ENCODE data around the gene ZFYVE28.
"Not testable (repeated sequence)": the region's sequence is repeated elsewhere in the genome, so short reads cannot be mapped to it uniquely, and the experiment has no call there.

The ZFYVE28 gene

GRCh38 chr4:2417765-2418649, at the start of gene ZFYVE28:
Gene ZFYVE28 (minus strand): TSS chr4:2418645. CDS start chr4:2418323, 322 bp downstream.
- Mint-ChIP-seq H3K27ac (peak within 1 kb of the TSS; percentile 83), H3K4me1 (peaks cover 42% of the 10 kb centered on the region), H3K4me3 (peak within 1 kb of the TSS; percentile 98), H3K36me3 (no peaks in the 10 kb centered on the region), H3K27me3 (peaks cover 12% of the 10 kb centered on the region), H3K9me3 (no peaks in the 10 kb centered on the region)

- not testable (repeated sequence) for H3K27me3 Mint-ChIP-seq, H3K27ac Mint-ChIP-seq, H3K36me3 Mint-ChIP-seq, H3K9me3 Mint-ChIP-seq
- Mint-ChIP-seq H3K4me3 (peak overlapping the region; percentile 16), H3K4me1 (peaks cover 26% of the 10 kb centered on the region)
These were observed 47.1 kb upstream of the ZFYVE28 start for GRCh38 chr4:2465544-2465943.

- Mint-ChIP-seq H3K9me3 (no peaks in the 10 kb centered on the region), H3K4me3 (no peak overlapping the region), H3K4me1 (peaks cover 23% of the 10 kb centered on the region), H3K27me3 (peaks cover 2% of the 10 kb centered on the region), H3K27ac (no peak overlapping the region), H3K36me3 (no peaks in the 10 kb centered on the region)
These were observed 46.6 kb upstream of the ZFYVE28 start for GRCh38 chr4:2465032-2465431.

DNA sequence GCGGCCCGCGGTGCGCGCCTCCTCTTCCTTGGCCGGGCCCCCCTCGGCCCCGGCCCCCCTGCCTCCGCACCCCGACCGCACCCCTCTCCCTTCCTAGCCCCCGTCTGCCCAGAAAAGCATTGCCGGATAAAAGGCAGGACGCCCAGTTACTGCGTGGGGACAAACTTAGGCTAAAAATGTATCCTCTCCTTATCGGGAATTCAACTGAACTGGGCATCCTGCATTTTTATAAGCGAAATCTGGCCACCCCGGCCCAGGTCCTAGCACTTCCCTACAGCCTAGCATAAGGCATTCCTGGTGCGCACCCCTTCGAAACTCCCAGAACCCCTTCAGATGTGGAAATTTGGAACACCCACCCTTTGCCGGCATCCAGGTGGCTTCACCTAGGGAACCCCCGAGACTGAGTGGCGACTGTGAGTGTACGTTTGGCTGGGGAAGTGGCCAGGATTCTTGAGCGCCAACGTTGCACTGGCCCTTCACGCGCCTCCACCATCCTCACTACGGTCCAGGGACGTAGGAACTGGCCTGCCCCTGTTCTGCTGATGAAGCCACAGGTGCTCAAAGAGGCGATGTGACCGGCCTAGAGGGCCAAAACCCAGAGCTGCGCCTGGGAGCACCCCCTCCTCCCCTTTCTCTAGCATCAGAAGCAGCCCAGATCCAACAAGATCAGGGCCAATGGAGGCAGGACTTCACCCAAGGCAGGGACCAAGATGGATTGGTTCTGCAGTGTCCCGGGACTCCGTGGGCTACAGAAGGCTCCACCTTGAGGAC, 44.7 kb upstream of the ZFYVE28 start:
- H3K36me3 Mint-ChIP-seq = no peaks in the 10 kb centered on the region
- peak overlapping the region; percentile 68 for H3K4me3 Mint-ChIP-seq
- H3K27ac Mint-ChIP-seq = no peak overlapping the region
- H3K4me1 Mint-ChIP-seq = peaks cover 22% of the 10 kb centered on the region
- H3K9me3 Mint-ChIP-seq = no peaks in the 10 kb centered on the region
- H3K27me3 Mint-ChIP-seq = peaks cover 2% of the 10 kb centered on the region

- H3K4me3 Mint-ChIP-seq = peak overlapping the region; percentile 85
- H3K36me3 Mint-ChIP-seq = no peaks in the 10 kb centered on the region
- peaks cover 20% of the 10 kb centered on the region for H3K4me1 Mint-ChIP-seq
- H3K27ac Mint-ChIP-seq = no peak overlapping the region
- H3K27me3 Mint-ChIP-seq = peaks cover 2% of the 10 kb centered on the region
- H3K9me3 Mint-ChIP-seq = no peaks in the 10 kb centered on the region
These were observed 44.0 kb upstream of the ZFYVE28 start for GRCh38 chr4:2462218-2462991.

DNA sequence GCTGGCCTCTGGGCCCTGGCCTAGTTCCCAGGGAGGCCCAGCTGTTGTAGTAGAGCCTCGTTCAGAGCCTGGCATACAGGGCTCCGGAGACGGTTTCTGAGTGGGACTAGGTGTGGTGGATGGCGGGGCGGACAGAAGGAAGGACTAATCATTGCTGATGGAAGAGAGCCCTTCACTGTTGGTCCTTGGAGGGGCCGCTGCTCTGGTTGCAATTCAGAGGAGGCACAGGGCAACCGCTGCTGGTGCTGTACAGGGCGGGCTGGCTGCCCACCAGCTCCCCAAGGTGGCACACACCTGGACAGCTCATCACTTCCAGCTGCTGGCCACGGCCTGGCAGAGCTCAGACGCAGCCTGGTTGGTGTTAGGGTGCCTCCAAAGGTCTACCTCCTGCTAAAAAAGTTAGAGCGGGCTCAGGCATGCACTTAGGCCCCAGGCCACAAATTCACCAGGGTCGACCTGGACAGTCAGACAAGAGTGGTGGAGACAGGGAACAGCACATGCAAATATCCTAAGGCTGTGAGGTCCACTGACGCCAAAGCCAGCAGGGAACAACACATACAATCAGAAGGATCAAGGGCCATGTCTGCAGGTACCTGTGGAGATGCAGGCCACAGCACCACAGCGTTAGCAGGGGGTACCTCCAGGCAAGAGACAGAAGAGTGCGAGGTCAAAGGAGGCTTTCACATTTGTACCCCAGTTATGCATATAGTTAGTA, 43.0 kb upstream of the ZFYVE28 start:
- H3K27ac Mint-ChIP-seq = no peak overlapping the region

GRCh38 chr4:2459589-2460349, 41.3 kb upstream of the ZFYVE28 start:
- no peak overlapping the region for H3K4me3 Mint-ChIP-seq
- H3K27me3 Mint-ChIP-seq = peaks cover 2% of the 10 kb centered on the region
- no peaks in the 10 kb centered on the region for H3K9me3 Mint-ChIP-seq
- H3K36me3 Mint-ChIP-seq = no peaks in the 10 kb centered on the region
- H3K27ac Mint-ChIP-seq = peak overlapping the region; percentile 46
- H3K4me1 Mint-ChIP-seq = peaks cover 13% of the 10 kb centered on the region

More for the DNA sequence above, 43.0 kb upstream of the ZFYVE28 start:
- Mint-ChIP-seq H3K9me3 (no peaks in the 10 kb centered on the region), H3K36me3 (no peaks in the 10 kb centered on the region), H3K27me3 (peaks cover 2% of the 10 kb centered on the region), H3K4me3 (peak overlapping the region; percentile 85), H3K4me1 (peaks cover 13% of the 10 kb centered on the region)

DNA sequence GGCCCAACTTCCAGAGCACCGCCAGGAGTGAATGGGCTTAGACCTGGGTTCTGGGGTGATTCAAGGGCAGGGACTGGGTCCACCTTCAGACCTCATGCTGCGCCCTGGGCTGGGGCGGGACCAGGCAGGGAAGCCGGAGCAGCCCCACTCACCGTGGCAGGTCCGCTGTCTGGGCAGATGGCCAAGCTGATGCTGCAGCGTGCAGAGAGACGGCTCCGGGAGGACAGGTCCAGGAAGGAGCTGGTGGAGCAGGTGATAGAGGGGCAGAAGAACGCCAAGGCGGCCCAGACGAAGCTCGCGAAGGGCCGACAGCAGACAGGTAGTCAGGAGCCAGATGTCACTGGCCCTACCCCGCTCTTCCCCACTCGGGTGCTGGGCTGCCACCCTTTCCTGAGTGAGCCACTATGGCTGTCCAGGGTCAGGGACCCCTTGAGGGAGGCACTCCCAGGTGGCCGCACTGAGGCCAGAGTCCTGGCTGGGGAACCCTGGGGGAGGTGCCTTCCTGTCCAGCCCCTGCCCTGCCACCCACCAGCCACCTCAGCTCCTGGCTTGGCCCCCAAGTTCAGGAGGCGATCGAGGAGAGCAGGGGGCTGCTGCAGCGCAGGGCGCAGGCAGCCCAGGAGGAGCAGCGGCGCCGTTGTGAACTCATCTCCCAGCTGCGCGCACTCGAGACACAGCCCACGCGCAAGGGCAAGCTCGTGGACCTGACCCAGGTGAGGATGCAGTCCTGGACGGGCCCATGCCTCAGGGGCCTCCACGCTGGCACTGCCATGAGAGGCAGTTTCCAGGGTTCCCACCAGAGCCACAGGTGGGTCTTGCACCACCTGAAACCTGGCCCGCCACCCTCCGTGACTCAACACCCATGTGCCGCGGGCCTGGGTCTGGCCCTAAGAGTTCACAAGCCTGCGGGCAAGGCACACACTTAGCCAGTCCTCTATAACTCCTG, 40.4 kb upstream of the ZFYVE28 start:
- H3K36me3 Mint-ChIP-seq = no peaks in the 10 kb centered on the region
- peaks cover 13% of the 10 kb centered on the region for H3K4me1 Mint-ChIP-seq
- no peak overlapping the region for H3K27ac Mint-ChIP-seq
- H3K9me3 Mint-ChIP-seq = no peaks in the 10 kb centered on the region
- H3K4me3 Mint-ChIP-seq = no peak overlapping the region
- H3K27me3 Mint-ChIP-seq = peaks cover 2% of the 10 kb centered on the region

GRCh38 chr4:2457481-2458295, 39.2 kb upstream of the ZFYVE28 start:
- no peak overlapping the region for H3K4me3 Mint-ChIP-seq
- H3K27me3 Mint-ChIP-seq = peaks cover 2% of the 10 kb centered on the region
- H3K36me3 Mint-ChIP-seq = no peaks in the 10 kb centered on the region
- no peaks in the 10 kb centered on the region for H3K9me3 Mint-ChIP-seq
- no peak overlapping the region for H3K27ac Mint-ChIP-seq
- H3K4me1 Mint-ChIP-seq = peaks cover 13% of the 10 kb centered on the region

DNA sequence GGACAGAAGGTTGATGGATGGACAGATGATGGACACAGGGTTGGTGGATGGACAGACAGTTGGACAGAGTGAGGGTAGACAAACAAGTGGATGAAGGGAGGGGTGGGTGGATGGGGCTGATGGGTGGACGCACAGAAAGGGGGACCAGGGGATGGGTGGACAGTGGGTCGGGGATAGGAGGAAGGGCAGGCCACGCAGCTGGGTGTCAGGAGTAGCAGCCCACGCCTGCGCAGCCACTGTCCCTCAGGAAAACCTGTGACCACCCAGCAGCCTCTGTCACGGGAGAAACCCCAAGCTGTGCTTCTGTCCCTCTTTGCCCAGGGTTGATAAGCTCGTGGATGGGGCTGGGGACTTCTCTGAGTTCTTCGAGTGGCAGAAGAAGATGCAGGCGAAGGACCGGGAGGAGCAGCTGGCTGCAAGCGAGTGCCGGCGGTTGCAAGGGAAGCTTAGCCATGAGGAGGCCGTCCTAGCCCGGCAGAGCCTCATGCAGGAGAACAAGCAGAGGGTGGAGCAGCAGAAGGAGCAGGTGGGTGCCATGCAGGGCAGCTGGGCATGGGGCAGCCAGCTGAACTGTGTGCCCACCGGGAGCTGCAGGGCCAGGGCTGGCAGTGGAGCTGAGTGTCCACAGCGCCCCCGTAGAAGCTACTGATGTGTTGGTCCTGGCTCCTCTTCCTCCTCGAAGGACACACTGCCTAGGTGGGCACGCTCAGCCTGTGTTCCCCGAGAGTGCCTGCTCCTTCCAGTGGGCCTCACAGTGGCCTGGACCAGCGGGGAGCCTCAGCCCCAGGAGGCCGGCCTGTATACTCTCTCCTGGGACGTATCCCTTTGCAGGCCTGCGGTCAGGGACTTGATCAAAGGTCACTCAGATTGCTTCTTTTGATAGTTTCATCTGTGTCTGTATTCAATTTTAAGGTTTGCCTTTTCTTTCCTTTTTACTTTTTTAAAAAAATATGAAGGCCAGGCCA, 33.7 kb upstream of the ZFYVE28 start:
- no peaks in the 10 kb centered on the region for H3K27me3 Mint-ChIP-seq
- H3K4me1 Mint-ChIP-seq = no peaks in the 10 kb centered on the region
- H3K9me3 Mint-ChIP-seq = no peaks in the 10 kb centered on the region
- no peak overlapping the region for H3K4me3 Mint-ChIP-seq
- no peak overlapping the region for H3K27ac Mint-ChIP-seq
- H3K36me3 Mint-ChIP-seq = no peaks in the 10 kb centered on the region

- Mint-ChIP-seq H3K4me1 (no peaks in the 10 kb centered on the region), H3K9me3 (no peaks in the 10 kb centered on the region), H3K27me3 (no peaks in the 10 kb centered on the region), H3K27ac (no peak overlapping the region), H3K36me3 (no peaks in the 10 kb centered on the region), H3K4me3 (no peak overlapping the region)
These were observed 32.6 kb upstream of the ZFYVE28 start for GRCh38 chr4:2451036-2451520.

Data from activated naive CD4-positive, alpha-beta T cell treated with anti-CD3 and anti-CD28 coated beads, Interleukin-2, amount 50 U/mL, for 24 hours (primary cell).